22Rv1 (cell line): ENCODE measurements around the gene PREX1.
"Not testable (repeated sequence)": the region's sequence is repeated elsewhere in the genome, so short reads cannot be mapped to it uniquely, and the experiment has no call there.

Source experiments
- CTCF ChIP-seq: fragments of 450-650 bp; IDR thresholded peaks from 2 replicates; pipeline ENCODE4 v1.5.1; 2017; ENCODE audit warnings: mild to moderate bottlenecking
- ZFX ChIP-seq: fragments of 450-650 bp; IDR thresholded peaks from 2 replicates; pipeline ENCODE4 v1.6.1; 2017; ENCODE audit warnings: antibody characterized with exemption, borderline replicate concordance

DNA sequence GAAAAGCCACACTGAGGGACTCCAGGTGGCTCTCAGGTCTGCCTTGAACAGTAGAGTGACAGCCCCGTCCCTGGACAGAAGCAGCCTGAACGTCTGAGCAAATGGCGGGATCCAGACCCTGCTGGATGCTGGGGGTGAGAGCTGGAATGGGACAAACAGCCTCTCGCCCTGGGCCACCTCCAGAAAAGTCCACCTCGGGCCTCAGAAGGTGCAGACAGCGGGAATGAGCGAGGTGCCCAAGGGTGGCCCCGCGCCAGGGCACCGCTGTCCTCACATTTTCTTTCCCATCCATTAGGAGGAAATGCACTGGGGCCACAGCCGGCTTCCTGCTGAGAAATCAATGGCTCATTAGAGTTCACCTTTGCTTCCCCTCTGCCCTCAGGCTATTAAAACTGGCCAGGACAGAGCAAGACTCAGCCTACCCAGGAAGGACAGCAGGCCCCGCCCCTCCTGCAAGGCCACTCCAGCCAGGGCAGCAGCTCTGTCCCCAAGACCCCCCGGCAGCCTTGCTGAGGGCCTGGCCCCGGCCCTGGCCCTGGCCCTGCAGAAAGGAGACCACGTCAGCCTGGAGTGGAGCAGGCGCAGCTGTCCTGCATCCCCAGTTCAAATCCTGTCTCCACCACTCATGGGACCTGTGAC is 229.4 kb downstream of the PREX1 start:
- not testable (repeated sequence) for TF ChIP-seq CTCF, ZFX
